ENCODE data around the gene RNU4-1.

DNA sequence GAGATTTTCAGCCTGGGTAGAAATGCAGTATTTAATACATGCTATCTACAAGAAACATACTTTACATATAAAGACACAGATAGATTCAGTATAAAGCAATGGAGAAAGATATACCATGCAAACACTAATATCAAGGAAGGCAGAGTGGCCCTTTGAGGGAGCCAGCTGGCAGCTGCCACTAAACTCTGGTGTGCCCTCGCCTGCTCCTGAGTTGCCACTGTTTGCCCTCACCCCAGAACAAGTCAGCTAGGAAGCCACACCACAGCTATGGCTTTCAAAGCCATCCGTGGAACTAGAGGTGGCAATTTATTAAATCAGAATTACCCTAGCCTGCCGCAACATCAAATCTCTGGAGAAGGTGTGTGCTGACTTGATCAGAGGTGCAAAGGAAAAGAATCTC is 45.9 kb downstream of the RNU4-1 start:
- no peak for TF ChIP-seq POLR2A (IDR thresholded peaks at IDR 0.05)
- TF ChIP-seq, protein P1, sequence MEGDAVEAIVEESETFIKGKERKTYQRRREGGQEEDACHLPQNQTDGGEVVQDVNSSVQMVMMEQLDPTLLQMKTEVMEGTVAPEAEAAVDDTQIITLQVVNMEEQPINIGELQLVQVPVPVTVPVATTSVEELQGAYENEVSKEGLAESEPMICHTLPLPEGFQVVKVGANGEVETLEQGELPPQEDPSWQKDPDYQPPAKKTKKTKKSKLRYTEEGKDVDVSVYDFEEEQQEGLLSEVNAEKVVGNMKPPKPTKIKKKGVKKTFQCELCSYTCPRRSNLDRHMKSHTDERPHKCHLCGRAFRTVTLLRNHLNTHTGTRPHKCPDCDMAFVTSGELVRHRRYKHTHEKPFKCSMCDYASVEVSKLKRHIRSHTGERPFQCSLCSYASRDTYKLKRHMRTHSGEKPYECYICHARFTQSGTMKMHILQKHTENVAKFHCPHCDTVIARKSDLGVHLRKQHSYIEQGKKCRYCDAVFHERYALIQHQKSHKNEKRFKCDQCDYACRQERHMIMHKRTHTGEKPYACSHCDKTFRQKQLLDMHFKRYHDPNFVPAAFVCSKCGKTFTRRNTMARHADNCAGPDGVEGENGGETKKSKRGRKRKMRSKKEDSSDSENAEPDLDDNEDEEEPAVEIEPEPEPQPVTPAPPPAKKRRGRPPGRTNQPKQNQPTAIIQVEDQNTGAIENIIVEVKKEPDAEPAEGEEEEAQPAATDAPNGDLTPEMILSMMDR (IDR thresholded peaks at IDR 0.05): no peak

Measured in vagina (tissue), 2 donors.